Trophoblast cell (in vitro differentiated cells and primary cell): ENCODE data around the gene ATF6.
A peak's percentile ranks its signal among the peaks of the same experiment; 100 is the strongest.

ENCODE experiments used
- DNase-seq, 2 donors: peaks; one replicate each; pipeline ENCODE4 v3.0.0-alpha.2; 2016
- H2AFZ ChIP-seq: 2 replicates; pipeline ENCODE4 v1.6.1; 2013; ENCODE audit warnings: low read length, moderate library complexity, mild to moderate bottlenecking; ENCODE audit not compliant: insufficient read depth, poor library complexity
- H2AK5ac ChIP-seq: 2 replicates; pipeline ENCODE4 v1.6.1; 2013; ENCODE audit warnings: mild to moderate bottlenecking, low read length
- H2BK120ac ChIP-seq: 2 replicates; pipeline ENCODE4 v1.6.1; 2013; ENCODE audit warnings: low read length, mild to moderate bottlenecking, moderate library complexity; ENCODE audit not compliant: insufficient read depth, poor library complexity
- H2BK12ac ChIP-seq: 2 replicates; pipeline ENCODE4 v1.6.1; 2013; ENCODE audit warnings: mild to moderate bottlenecking, low read length, moderate library complexity
- H2BK5ac ChIP-seq: 2 replicates; pipeline ENCODE4 v1.6.1; 2013; ENCODE audit warnings: low read length, low read depth, moderate library complexity, mild to moderate bottlenecking; ENCODE audit not compliant: poor library complexity
- H3K14ac ChIP-seq: 2 replicates; pipeline ENCODE4 v1.6.1; 2013; ENCODE audit warnings: mild to moderate bottlenecking, low read length
- H3K18ac ChIP-seq: 2 replicates; pipeline ENCODE4 v1.6.1; 2013; ENCODE audit warnings: mild to moderate bottlenecking, low read length
- H3K23ac ChIP-seq: 2 replicates; pipeline ENCODE4 v1.6.1; 2013; ENCODE audit warnings: low read length
- H3K27ac ChIP-seq: 2 replicates; pipeline ENCODE4 v1.5.1; 2013; ENCODE audit warnings: low read depth, mild to moderate bottlenecking, inconsistent platforms, low read length, moderate library complexity
- H3K27me3 ChIP-seq: 2 replicates; pipeline ENCODE4 v1.6.1; 2013; ENCODE audit warnings: inconsistent platforms, mild to moderate bottlenecking, low read length, moderate library complexity; ENCODE audit not compliant: insufficient read depth
- H3K36me3 ChIP-seq, 2 experiments: 1 replicate in 1 of 2; 2 replicates in 1 of 2; pipeline ENCODE4 v1.6.1; 2013; ENCODE audit warnings: low read length in 2 of 2, mild to moderate bottlenecking in 2 of 2, moderate library complexity in 1 of 2; ENCODE audit not compliant: insufficient read depth in 2 of 2, control insufficient read depth in 1 of 2
- H3K4ac ChIP-seq: 2 replicates; pipeline ENCODE4 v1.6.1; 2013; ENCODE audit warnings: low read depth, mild to moderate bottlenecking, low read length, moderate library complexity
- H3K4me1 ChIP-seq, 2 experiments: 1 replicate in 1 of 2; 2 replicates in 1 of 2; pipeline ENCODE4 v1.6.1; 2013; ENCODE audit warnings: low read length in 2 of 2, mild to moderate bottlenecking in 2 of 2, moderate library complexity in 1 of 2; ENCODE audit not compliant: insufficient read depth in 2 of 2, control insufficient read depth in 1 of 2
- H3K4me2 ChIP-seq: 2 replicates; pipeline ENCODE4 v1.6.1; 2013; ENCODE audit warnings: inconsistent platforms, mild to moderate bottlenecking, low read length, moderate library complexity
- H3K4me3 ChIP-seq: 2 replicates; pipeline ENCODE4 v1.5.1; 2013; ENCODE audit warnings: mild to moderate bottlenecking, low read depth, low read length, inconsistent platforms
- H3K79me1 ChIP-seq: one replicate; pipeline ENCODE4 v1.6.1; 2013; ENCODE audit warnings: low read length
- H3K79me2 ChIP-seq: 2 replicates; pipeline ENCODE4 v1.6.1; 2013; ENCODE audit warnings: low read length, mild to moderate bottlenecking; ENCODE audit not compliant: control insufficient read depth, insufficient read depth, poor library complexity
- H3K9ac ChIP-seq: 2 replicates; pipeline ENCODE4 v1.6.1; 2013; ENCODE audit warnings: mild to moderate bottlenecking, low read length
- H3K9me3 ChIP-seq: 2 replicates; pipeline ENCODE4 v1.6.1; 2013; ENCODE audit warnings: low read depth, mild to moderate bottlenecking, control low read depth, inconsistent platforms, low read length; ENCODE audit not compliant: insufficient read depth
- H4K12ac ChIP-seq: 2 replicates; pipeline ENCODE4 v1.6.1; 2013; ENCODE audit warnings: low read depth, mild to moderate bottlenecking, low read length, moderate library complexity
- H4K8ac ChIP-seq: 2 replicates; pipeline ENCODE4 v1.6.1; 2013; ENCODE audit warnings: low read depth, mild to moderate bottlenecking, low read length, moderate library complexity
- H4K91ac ChIP-seq: one replicate; pipeline ENCODE4 v1.6.1; 2013; ENCODE audit warnings: low read depth, mild to moderate bottlenecking, low read length, moderate library complexity
- WGBS: extraction: QIAGEN DNeasy Blood & Tissue Kit; methylation state at CpG from one replicate; pipeline ENCODE4 v1.1.7; 2013; ENCODE audit warnings: missing lambda C conversion rate; ENCODE audit not compliant: insufficient read length, insufficient coverage; ENCODE audit errors: extremely low coverage; 5-methylcytosine and 5-hydroxymethylcytosine counted together

ATF6 gene

DNA sequence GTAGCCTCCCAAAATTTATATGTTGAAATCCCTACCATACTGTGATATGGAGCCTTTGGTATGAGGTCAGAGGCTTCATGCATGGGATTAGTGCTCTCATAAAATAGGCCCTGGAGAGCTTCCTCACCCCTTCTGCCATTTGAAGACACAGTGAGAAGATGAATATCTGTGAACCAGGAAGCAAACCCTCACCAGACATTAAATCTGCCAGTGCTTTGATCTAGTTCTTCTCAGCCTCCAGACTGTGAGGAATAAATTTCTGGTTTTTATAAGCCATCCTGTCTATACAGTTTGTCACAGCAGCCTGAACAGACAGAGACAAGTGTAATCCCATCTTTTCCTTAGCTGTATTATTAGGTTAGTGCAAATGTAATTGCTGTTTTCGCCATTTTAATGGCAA, 169.1 kb downstream of the ATF6 start:
- H3K4me2 ChIP-seq = no peak overlapping the region
- H4K91ac ChIP-seq = no peak overlapping the region
- no peaks in the 10 kb centered on the region for H3K79me2 ChIP-seq
- no peaks in the 10 kb centered on the region for H3K36me3 ChIP-seq
- no peak overlapping the region for H3K4ac ChIP-seq
- H2BK5ac ChIP-seq = no peak overlapping the region
- no peak overlapping the region for H2AFZ ChIP-seq
- no peak overlapping the region for H2BK12ac ChIP-seq
- no peak overlapping the region for H4K12ac ChIP-seq
- no peak overlapping the region for H3K4me3 ChIP-seq
- H2AK5ac ChIP-seq = no peak overlapping the region
- DNase-seq = no peak
- no peaks in the 10 kb centered on the region for H3K4me1 ChIP-seq
- no peak overlapping the region for H3K18ac ChIP-seq
- no peaks in the 10 kb centered on the region for H3K27me3 ChIP-seq
- H3K14ac ChIP-seq = no peak overlapping the region
- no peak overlapping the region for H3K23ac ChIP-seq
- H3K9ac ChIP-seq = no peak overlapping the region
- no CpG with 5 or more reads among the region's 1 CpG for WGBS
- H3K79me1 ChIP-seq = no peaks in the 10 kb centered on the region
- H3K9me3 ChIP-seq = no peaks in the 10 kb centered on the region
- H2BK120ac ChIP-seq = no peak overlapping the region
- no peak overlapping the region for H3K27ac ChIP-seq
- no peak overlapping the region for H4K8ac ChIP-seq

DNA sequence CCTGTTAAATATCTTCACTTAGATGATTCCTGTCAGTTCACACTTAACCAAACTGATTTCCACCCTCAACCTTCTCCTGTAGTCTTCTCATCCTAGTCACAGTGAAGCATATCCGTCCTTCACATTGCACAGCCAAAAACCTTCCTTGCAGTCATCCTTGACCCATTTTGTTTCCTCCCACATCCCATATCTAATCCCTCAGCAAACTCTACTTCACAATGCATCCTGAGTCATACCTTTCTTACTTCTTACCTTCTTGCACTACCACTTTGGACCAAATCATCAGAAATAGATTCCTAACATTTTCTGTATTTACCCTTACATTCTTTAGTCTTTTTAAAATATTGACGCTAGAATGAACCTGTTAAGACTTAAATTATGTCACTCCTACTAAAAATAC, 170.7 kb downstream of the ATF6 start:
- H4K91ac ChIP-seq = no peak overlapping the region
- H2BK12ac ChIP-seq = no peak overlapping the region
- no peak overlapping the region for H4K8ac ChIP-seq
- no peaks in the 10 kb centered on the region for H3K27me3 ChIP-seq
- no peak overlapping the region for H3K4me2 ChIP-seq
- H3K4ac ChIP-seq = no peak overlapping the region
- peak in 1 of 2 donors; percentile 53 for DNase-seq
- no peak overlapping the region for H3K4me3 ChIP-seq
- H3K4me1 ChIP-seq = no peaks in the 10 kb centered on the region
- no peak overlapping the region for H2AK5ac ChIP-seq
- H3K79me1 ChIP-seq = no peaks in the 10 kb centered on the region
- no peak overlapping the region for H3K18ac ChIP-seq
- H3K14ac ChIP-seq = no peak overlapping the region
- H2BK5ac ChIP-seq = no peak overlapping the region
- H4K12ac ChIP-seq = no peak overlapping the region
- no peak overlapping the region for H2AFZ ChIP-seq
- no peak overlapping the region for H2BK120ac ChIP-seq
- no peaks in the 10 kb centered on the region for H3K9me3 ChIP-seq
- H3K36me3 ChIP-seq = no peaks in the 10 kb centered on the region
- H3K9ac ChIP-seq = no peak overlapping the region
- peak overlapping the region; percentile 98 for H3K23ac ChIP-seq
- H3K27ac ChIP-seq = no peak overlapping the region
- no peaks in the 10 kb centered on the region for H3K79me2 ChIP-seq
- no CpG with 5 or more reads among the region's 2 CpGs for WGBS

- no peaks in the 10 kb centered on the region for H3K27me3 ChIP-seq
- H3K79me1 ChIP-seq = peaks cover 2% of the 10 kb centered on the region
- H4K8ac ChIP-seq = no peak overlapping the region
- no peak overlapping the region for H3K27ac ChIP-seq
- no peaks in the 10 kb centered on the region for H3K79me2 ChIP-seq
- no peak overlapping the region for H3K4me3 ChIP-seq
- H2BK12ac ChIP-seq = no peak overlapping the region
- H3K4me1 ChIP-seq = peaks cover 0 to 3% of the 10 kb centered on the region in 2 experiments
- H3K36me3 ChIP-seq = no peaks in the 10 kb centered on the region
- no peak overlapping the region for H3K23ac ChIP-seq
- no peak overlapping the region for H2AK5ac ChIP-seq
- no peak overlapping the region for H2BK5ac ChIP-seq
- H2BK120ac ChIP-seq = no peak overlapping the region
- no peak overlapping the region for H3K14ac ChIP-seq
- no peak overlapping the region for H2AFZ ChIP-seq
- DNase-seq = no peak
- WGBS = no CpG with 5 or more reads among the region's 3 CpGs
- H3K4me2 ChIP-seq = no peak overlapping the region
- no peak overlapping the region for H4K91ac ChIP-seq
- H3K9me3 ChIP-seq = no peaks in the 10 kb centered on the region
- no peak overlapping the region for H3K4ac ChIP-seq
- H3K18ac ChIP-seq = no peak overlapping the region
- H3K9ac ChIP-seq = no peak overlapping the region
- no peak overlapping the region for H4K12ac ChIP-seq
These were observed 174.9 kb downstream of the ATF6 start for GRCh38 chr1:161940866-161941591.

DNA sequence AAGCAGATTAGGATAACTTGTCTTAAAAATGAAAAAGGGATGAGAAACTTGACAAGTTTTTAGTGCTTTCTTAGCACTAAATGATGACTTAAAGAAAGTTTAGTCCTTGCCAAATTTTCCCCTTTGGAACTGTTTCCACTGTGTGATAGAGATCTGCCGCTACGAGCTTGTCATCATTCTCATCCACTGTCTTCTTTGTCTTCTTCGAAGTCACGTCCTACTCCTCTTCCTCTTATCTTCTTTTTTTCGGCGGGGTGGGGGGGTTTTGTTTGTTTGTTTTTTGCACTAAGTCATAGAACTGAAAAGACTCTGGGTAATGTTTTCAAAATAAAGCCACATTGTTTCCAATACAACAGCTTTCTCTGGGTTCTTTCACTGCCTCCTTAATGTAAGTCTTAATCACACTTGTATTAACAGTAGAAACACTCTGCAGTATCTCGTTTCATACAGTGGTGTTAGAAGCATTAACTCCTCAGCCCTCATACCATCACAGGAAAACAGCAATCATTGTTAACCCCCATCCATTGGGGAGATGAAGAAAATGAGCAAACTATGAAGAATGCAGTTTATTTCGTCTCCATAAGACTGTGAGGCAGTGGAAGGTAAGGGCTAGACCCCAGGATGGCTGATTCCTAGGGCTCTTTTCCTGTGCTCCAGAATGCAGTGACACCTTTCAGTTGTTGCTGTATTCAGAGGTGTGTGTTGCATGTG, 175.8 kb downstream of the ATF6 start:
- Histone ChIP-seq H3K18ac (no peak overlapping the region), H4K91ac (no peak overlapping the region), H3K79me2 (no peaks in the 10 kb centered on the region), H3K36me3 (no peaks in the 10 kb centered on the region), H3K4me3 (no peak overlapping the region), H2AFZ (no peak overlapping the region), H4K8ac (no peak overlapping the region), H2BK12ac (no peak overlapping the region), H3K27me3 (no peaks in the 10 kb centered on the region), H3K27ac (no peak overlapping the region), H3K14ac (no peak overlapping the region), H3K9me3 (no peaks in the 10 kb centered on the region), H3K79me1 (peaks cover 3% of the 10 kb centered on the region), H2BK5ac (no peak overlapping the region), H3K4me1 (peaks cover 0 to 3% of the 10 kb centered on the region in 2 experiments), H2BK120ac (no peak overlapping the region), H2AK5ac (no peak overlapping the region), H3K9ac (no peak overlapping the region), H3K23ac (no peak overlapping the region), H3K4me2 (no peak overlapping the region), H3K4ac (no peak overlapping the region), H4K12ac (no peak overlapping the region)
- DNase-seq = no peak
- no CpG with 5 or more reads among the region's 8 CpGs for WGBS
